ENCODE measurements around the gene CAPS2. TPM values are rescaled to one million over a fixed set of nuclear protein-coding genes. Genes with fewer than 3 reads are reported as not detected.

Gene CAPS2
- total RNA-seq, 1 experiment from 2014 or later, result not detected

GRCh38 chr12:75305412-75306332 is 24.5 kb downstream of the CAPS2 start:
- H3K4me3 ChIP-seq (ENCODE audit: low read depth, low read length), result no peak overlapping the region
- no peaks in the 10 kb centered on the region for H3K27me3 ChIP-seq (replicated peaks; ENCODE audit: control insufficient read depth, insufficient read depth, low read length)
- H3K36me3 Mint-ChIP-seq (ENCODE audit: insufficient read depth, unreplicated experiment), result no peaks in the 10 kb centered on the region
- peaks cover 3% of the 10 kb centered on the region for H3K27me3 Mint-ChIP-seq (ENCODE audit: insufficient read depth, unreplicated experiment)
- no peaks in the 10 kb centered on the region for H3K9me3 ChIP-seq
- no peaks in the 10 kb centered on the region for H3K4me1 Mint-ChIP-seq (ENCODE audit: low read depth, unreplicated experiment)
- no peak overlapping the region for H3K4me3 Mint-ChIP-seq (ENCODE audit: unreplicated experiment)
- no peak for DNase-seq
- no peaks in the 10 kb centered on the region for H3K9me3 Mint-ChIP-seq (ENCODE audit: unreplicated experiment)
- H3K36me3 ChIP-seq (ENCODE audit: control insufficient read depth, insufficient read depth, low read length), result no peaks in the 10 kb centered on the region
- ChIA-PET CTCF (no interaction called here), POLR2A (no interaction called here)
- no peaks in the 10 kb centered on the region for H3K4me1 ChIP-seq
- no peak overlapping the region for H3K27ac Mint-ChIP-seq (ENCODE audit: unreplicated experiment)
- TF ChIP-seq, protein P1, sequence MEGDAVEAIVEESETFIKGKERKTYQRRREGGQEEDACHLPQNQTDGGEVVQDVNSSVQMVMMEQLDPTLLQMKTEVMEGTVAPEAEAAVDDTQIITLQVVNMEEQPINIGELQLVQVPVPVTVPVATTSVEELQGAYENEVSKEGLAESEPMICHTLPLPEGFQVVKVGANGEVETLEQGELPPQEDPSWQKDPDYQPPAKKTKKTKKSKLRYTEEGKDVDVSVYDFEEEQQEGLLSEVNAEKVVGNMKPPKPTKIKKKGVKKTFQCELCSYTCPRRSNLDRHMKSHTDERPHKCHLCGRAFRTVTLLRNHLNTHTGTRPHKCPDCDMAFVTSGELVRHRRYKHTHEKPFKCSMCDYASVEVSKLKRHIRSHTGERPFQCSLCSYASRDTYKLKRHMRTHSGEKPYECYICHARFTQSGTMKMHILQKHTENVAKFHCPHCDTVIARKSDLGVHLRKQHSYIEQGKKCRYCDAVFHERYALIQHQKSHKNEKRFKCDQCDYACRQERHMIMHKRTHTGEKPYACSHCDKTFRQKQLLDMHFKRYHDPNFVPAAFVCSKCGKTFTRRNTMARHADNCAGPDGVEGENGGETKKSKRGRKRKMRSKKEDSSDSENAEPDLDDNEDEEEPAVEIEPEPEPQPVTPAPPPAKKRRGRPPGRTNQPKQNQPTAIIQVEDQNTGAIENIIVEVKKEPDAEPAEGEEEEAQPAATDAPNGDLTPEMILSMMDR (IDR thresholded peaks at IDR 0.05; ENCODE audit: insufficient read depth in 1 of 2, low read depth in 1 of 2, low read length in 1 of 2, severe bottlenecking in 1 of 2, unreplicated experiment in 1 of 2), result no peak
- intact Hi-C loops (cut with micrococcal nuclease; ENCODE audit: unreplicated experiment), result no loop called here
- BruUV-seq (replicated peaks), result no TSS peak

DNA sequence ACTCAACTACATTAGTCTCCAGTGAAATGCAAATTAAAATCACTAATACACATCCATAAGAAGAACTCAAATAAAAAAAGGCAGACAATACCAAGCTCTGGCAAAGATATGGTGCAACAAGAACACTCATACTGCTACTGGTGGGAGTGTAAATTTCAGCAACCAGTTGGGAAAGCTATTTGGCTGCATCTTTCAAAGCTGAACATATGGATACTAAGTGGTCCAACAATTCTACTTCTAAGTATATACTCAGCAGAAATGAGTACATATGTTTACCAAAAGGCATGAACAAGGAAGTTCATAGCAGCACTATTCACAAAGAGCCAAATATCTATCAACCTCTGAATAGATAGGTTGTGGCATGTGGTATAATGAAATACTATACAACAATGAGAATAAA is 27.3 kb downstream of the CAPS2 start:
- no peaks in the 10 kb centered on the region for H3K27me3 Mint-ChIP-seq (ENCODE audit: insufficient read depth, unreplicated experiment)
- no peaks in the 10 kb centered on the region for H3K9me3 Mint-ChIP-seq (ENCODE audit: unreplicated experiment)
- Histone ChIP-seq H3K9me3 (no peaks in the 10 kb centered on the region), H3K36me3 (ENCODE audit: control insufficient read depth, insufficient read depth, low read length) (no peaks in the 10 kb centered on the region), H3K27me3 (replicated peaks; ENCODE audit: control insufficient read depth, insufficient read depth, low read length) (no peaks in the 10 kb centered on the region), H3K4me3 (ENCODE audit: low read depth, low read length) (no peak overlapping the region), H3K4me1 (no peaks in the 10 kb centered on the region)
- intact Hi-C loops (cut with micrococcal nuclease; ENCODE audit: unreplicated experiment), result no loop called here
- H3K27ac Mint-ChIP-seq (ENCODE audit: unreplicated experiment), result no peak overlapping the region
- DNase-seq, result no peak
- H3K36me3 Mint-ChIP-seq (ENCODE audit: insufficient read depth, unreplicated experiment), result no peaks in the 10 kb centered on the region
- no peaks in the 10 kb centered on the region for H3K4me1 Mint-ChIP-seq (ENCODE audit: low read depth, unreplicated experiment)
- TF ChIP-seq, protein P1 (IDR thresholded peaks at IDR 0.05; ENCODE audit: insufficient read depth in 1 of 2, low read depth in 1 of 2, low read length in 1 of 2, severe bottlenecking in 1 of 2, unreplicated experiment in 1 of 2), result no peak
- POLR2A ChIA-PET, result no interaction called here
- CTCF ChIA-PET, result no interaction called here
- H3K4me3 Mint-ChIP-seq (ENCODE audit: unreplicated experiment), result no peak overlapping the region
- no TSS peak for BruUV-seq (replicated peaks)

GRCh38 chr12:75302225-75302624 is 27.9 kb downstream of the CAPS2 start:
- TF ChIP-seq, protein P1 (IDR thresholded peaks at IDR 0.05; ENCODE audit: insufficient read depth in 1 of 2, low read depth in 1 of 2, low read length in 1 of 2, severe bottlenecking in 1 of 2, unreplicated experiment in 1 of 2), result no peak
- no peaks in the 10 kb centered on the region for H3K27me3 ChIP-seq (replicated peaks; ENCODE audit: control insufficient read depth, insufficient read depth, low read length)
- no peaks in the 10 kb centered on the region for H3K9me3 Mint-ChIP-seq (ENCODE audit: unreplicated experiment)
- ChIA-PET CTCF (no interaction called here), POLR2A (no interaction called here)
- intact Hi-C loops (cut with micrococcal nuclease; ENCODE audit: unreplicated experiment), result no loop called here
- no peak for DNase-seq
- BruUV-seq (replicated peaks), result no TSS peak
- no peaks in the 10 kb centered on the region for H3K36me3 ChIP-seq (ENCODE audit: control insufficient read depth, insufficient read depth, low read length)
- H3K36me3 Mint-ChIP-seq (ENCODE audit: insufficient read depth, unreplicated experiment), result no peaks in the 10 kb centered on the region
- H3K4me3 Mint-ChIP-seq (ENCODE audit: unreplicated experiment), result no peak overlapping the region
- no peaks in the 10 kb centered on the region for H3K9me3 ChIP-seq
- peaks cover 4% of the 10 kb centered on the region for H3K27me3 Mint-ChIP-seq (ENCODE audit: insufficient read depth, unreplicated experiment)
- H3K4me3 ChIP-seq (ENCODE audit: low read depth, low read length), result no peak overlapping the region
- H3K4me1 ChIP-seq, result no peaks in the 10 kb centered on the region
- H3K4me1 Mint-ChIP-seq (ENCODE audit: low read depth, unreplicated experiment), result no peaks in the 10 kb centered on the region
- no peak overlapping the region for H3K27ac Mint-ChIP-seq (ENCODE audit: unreplicated experiment)
